SK-N-SH treated with all-trans-retinoic acid at 6 μM for 48 hours (cell line): ENCODE measurements around the gene SLC35B2.

ENCODE experiments used
- ATAC-seq: fragments of 200-7000 bp; cut with Tn5 transposase; 3 replicates; pipeline ENCODE4 v1.9.1; 2020; ENCODE audit warnings: mild to moderate bottlenecking, moderate library complexity
- ARNTL ChIP-seq: fragments of 450-650 bp; formaldehyde crosslinking; IDR thresholded peaks from 2 replicates; pipeline ENCODE4 v1.5.0; 2020; ENCODE audit warnings: low read depth, mild to moderate bottlenecking, moderate library complexity, borderline replicate concordance
- BACH2 ChIP-seq: fragments of 250-450 bp; sonication (Bioruptor Pico); IDR thresholded peaks from 2 replicates; pipeline ENCODE4 v1.9.0; 2021; ENCODE audit warnings: mild to moderate bottlenecking, borderline replicate concordance
- CSDC2 ChIP-seq: fragments of 250-450 bp; sonication (Bioruptor Pico); IDR thresholded peaks from 2 replicates; pipeline ENCODE4 v1.5.0; 2020; ENCODE audit warnings: mild to moderate bottlenecking, moderate library complexity
- CSRNP3 ChIP-seq: fragments of 250-450 bp; sonication (Bioruptor Pico); IDR thresholded peaks from 2 replicates; pipeline ENCODE4 v1.5.1; 2021; ENCODE audit warnings: mild to moderate bottlenecking, moderate library complexity
- ESRRG ChIP-seq: fragments of 250-450 bp; sonication (Bioruptor Pico); IDR thresholded peaks from 2 replicates; pipeline ENCODE4 v1.6.1; 2021; ENCODE audit warnings: mild to moderate bottlenecking
- GLIS3 ChIP-seq: fragments of 250-450 bp; sonication (Bioruptor Pico); IDR thresholded peaks from 2 replicates; pipeline ENCODE4 v1.5.0; 2020; ENCODE audit warnings: mild to moderate bottlenecking, moderate library complexity
- ISL1 ChIP-seq: fragments of 250-450 bp; sonication (Bioruptor Pico); IDR thresholded peaks from 2 replicates; pipeline ENCODE4 v2.1.2; 2022; ENCODE audit warnings: mild to moderate bottlenecking, moderate library complexity
- OSR1 ChIP-seq: fragments of 250-450 bp; sonication (Bioruptor Pico); IDR thresholded peaks from 2 replicates; pipeline ENCODE4 v1.8.0; 2022; ENCODE audit warnings: moderate library complexity, mild to moderate bottlenecking, inconsistent platforms
- TOX ChIP-seq: fragments of 250-450 bp; sonication (Bioruptor Pico); IDR thresholded peaks from 2 replicates; pipeline ENCODE4 v1.8.0; 2021; ENCODE audit warnings: mild to moderate bottlenecking, moderate library complexity, borderline replicate concordance
- TSHZ2 ChIP-seq: fragments of 250-450 bp; sonication (Bioruptor Pico); IDR thresholded peaks from 2 replicates; pipeline ENCODE4 v1.5.0; 2020; ENCODE audit warnings: mild to moderate bottlenecking, moderate library complexity
- ZC3H10 ChIP-seq: fragments of 250-450 bp; sonication (Bioruptor Pico); IDR thresholded peaks from 2 replicates; pipeline ENCODE4 v1.5.1; 2021; ENCODE audit warnings: mild to moderate bottlenecking, moderate library complexity
- ZFP3 ChIP-seq: fragments of 250-450 bp; sonication (Bioruptor Pico); IDR thresholded peaks from 2 replicates; pipeline ENCODE4 v1.5.0; 2020; ENCODE audit warnings: mild to moderate bottlenecking, moderate library complexity
- ZNF565 ChIP-seq: fragments of 450-650 bp; formaldehyde crosslinking; conservative IDR thresholded peaks from 2 replicates; pipeline ENCODE4 v1.5.0; 2020; ENCODE audit warnings: low read depth, mild to moderate bottlenecking, moderate library complexity
- ZNF8 ChIP-seq: fragments of 450-650 bp; formaldehyde crosslinking; IDR thresholded peaks from 2 replicates; pipeline ENCODE4 v1.5.0; 2020; ENCODE audit warnings: mild to moderate bottlenecking, moderate library complexity
- TF ChIP-seq, protein P1 (sequence below): fragments of 250-450 bp; sonication (Bioruptor Pico); IDR thresholded peaks from 2 replicates; pipeline ENCODE4 v1.8.0; 2021; ENCODE audit warnings: low read depth, mild to moderate bottlenecking, moderate library complexity, borderline replicate concordance

Gene SLC35B2

GRCh38 chr6:44267252-44267651, 9.9 kb upstream of the SLC35B2 start:
- TF ChIP-seq, protein P1, sequence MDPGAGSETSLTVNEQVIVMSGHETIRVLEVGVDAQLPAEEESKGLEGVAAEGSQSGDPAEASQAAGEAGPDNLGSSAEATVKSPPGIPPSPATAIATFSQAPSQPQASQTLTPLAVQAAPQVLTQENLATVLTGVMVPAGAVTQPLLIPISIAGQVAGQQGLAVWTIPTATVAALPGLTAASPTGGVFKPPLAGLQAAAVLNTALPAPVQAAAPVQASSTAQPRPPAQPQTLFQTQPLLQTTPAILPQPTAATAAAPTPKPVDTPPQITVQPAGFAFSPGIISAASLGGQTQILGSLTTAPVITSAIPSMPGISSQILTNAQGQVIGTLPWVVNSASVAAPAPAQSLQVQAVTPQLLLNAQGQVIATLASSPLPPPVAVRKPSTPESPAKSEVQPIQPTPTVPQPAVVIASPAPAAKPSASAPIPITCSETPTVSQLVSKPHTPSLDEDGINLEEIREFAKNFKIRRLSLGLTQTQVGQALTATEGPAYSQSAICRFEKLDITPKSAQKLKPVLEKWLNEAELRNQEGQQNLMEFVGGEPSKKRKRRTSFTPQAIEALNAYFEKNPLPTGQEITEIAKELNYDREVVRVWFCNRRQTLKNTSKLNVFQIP, result no peak
- TF ChIP-seq ZNF565 (CRISPR knock-in tag) (no peak), TOX (no peak), TSHZ2 (no peak), BACH2 (CRISPR knock-in tag) (no peak)
- no peak for ATAC-seq

GRCh38 chr6:44266347-44266746, 9.0 kb upstream of the SLC35B2 start:
- no peak for ATAC-seq
- TF ChIP-seq CSDC2 (CRISPR knock-in tag), result no peak
- no peak for TF ChIP-seq BACH2 (CRISPR knock-in tag)
- TF ChIP-seq ISL1, result no peak
- TF ChIP-seq, protein P1, result no peak
- no peak for TF ChIP-seq TOX
- TF ChIP-seq ARNTL (CRISPR knock-in tag), result no peak
- TF ChIP-seq GLIS3 (CRISPR knock-in tag), result no peak
- no peak for TF ChIP-seq CSRNP3 (CRISPR knock-in tag)
- TF ChIP-seq ZFP3 (CRISPR knock-in tag), result no peak
- TF ChIP-seq ZNF8 (CRISPR knock-in tag), result no peak
- TF ChIP-seq ESRRG, result no peak
- TF ChIP-seq OSR1 (CRISPR knock-in tag), result no peak
- no peak for TF ChIP-seq TSHZ2
- TF ChIP-seq, all 23 proteins: peak for 0

GRCh38 chr6:44265722-44266233, 8.4 kb upstream of the SLC35B2 start:
- ATAC-seq, result no peak
- TF ChIP-seq CSRNP3 (CRISPR knock-in tag) (no peak), ZC3H10 (CRISPR knock-in tag) (no peak), GLIS3 (CRISPR knock-in tag) (no peak), ESRRG (no peak), BACH2 (CRISPR knock-in tag) (no peak)
- TF ChIP-seq, all 23 proteins: peak for 0
